ENCODE measurements around the gene TJP1. TPM values are rescaled to one million over a fixed set of nuclear protein-coding genes. Genes with fewer than 3 reads are reported as not detected.

TJP1 gene
- total RNA-seq, 2 donors from 2014 or later, result 131 to 145 TPM

DNA sequence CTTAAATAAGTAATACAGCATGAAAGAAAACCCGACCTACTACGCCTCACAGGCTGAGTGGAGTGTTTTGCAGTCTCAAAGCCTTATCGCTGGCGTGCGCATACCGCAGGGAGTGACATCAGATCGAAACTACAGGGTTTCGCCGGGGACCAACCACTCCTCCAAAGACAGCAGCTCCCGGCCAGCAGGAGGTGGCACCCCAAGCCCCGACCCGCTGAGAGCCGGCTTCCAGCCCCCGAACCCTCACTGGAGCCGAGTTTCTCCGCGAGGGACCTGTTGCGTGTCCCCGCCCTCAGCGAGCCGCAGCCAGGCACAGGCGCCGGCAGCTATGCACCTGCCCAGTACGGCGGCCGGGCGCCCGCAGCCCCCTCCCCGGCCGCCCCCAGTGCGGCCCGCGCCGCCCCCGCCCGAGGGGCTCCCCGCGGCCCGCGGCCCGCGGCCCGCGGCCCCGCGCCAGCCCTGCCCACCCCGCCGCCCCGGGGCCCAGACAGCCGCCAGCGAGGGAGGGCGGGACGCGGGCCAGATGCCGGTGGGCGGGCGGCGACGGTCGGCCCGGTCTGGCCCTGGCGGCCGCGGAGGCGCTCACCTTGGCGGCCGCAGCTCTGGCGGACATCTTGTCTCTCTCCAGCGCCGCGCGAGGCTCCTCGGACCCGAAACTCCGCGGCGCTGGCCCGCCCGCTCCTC is 710 bp downstream of the TJP1 start:
- Histone ChIP-seq H3K9ac (ENCODE audit: extremely low read depth, low read length, poor library complexity, severe bottlenecking) (peak overlapping the region; percentile 96), H3K27ac (ENCODE audit: low read depth, low read length) (peak overlapping the region; percentile 93), H3K27me3 (ENCODE audit: control insufficient read depth, insufficient read depth, low read length, poor library complexity, severe bottlenecking) (no peaks in the 10 kb centered on the region), H3K4me3 (ENCODE audit: low read length) (peak overlapping the region; percentile 96), H3K9me3 (ENCODE audit: control insufficient read depth, low read length) (no peaks in the 10 kb centered on the region), H3K36me3 (ENCODE audit: control insufficient read depth, insufficient read depth, low read length) (no peaks in the 10 kb centered on the region), H3K4me1 (ENCODE audit: control insufficient read depth, insufficient read depth, low read length) (no peaks in the 10 kb centered on the region)
- H3K9me3 Mint-ChIP-seq, result peaks cover 3% of the 10 kb centered on the region
- H3K4me1 Mint-ChIP-seq, result peaks cover 28% of the 10 kb centered on the region
- peak overlapping the region; percentile 82 for H3K4me3 Mint-ChIP-seq
- WGBS, 2 experiments (ENCODE audit: insufficient coverage in 1 of 2, insufficient read length in 1 of 2), result 0 to 2% methylated on average over 11 to 78 of the region's 79 CpGs
- TF ChIP-seq, protein P1, sequence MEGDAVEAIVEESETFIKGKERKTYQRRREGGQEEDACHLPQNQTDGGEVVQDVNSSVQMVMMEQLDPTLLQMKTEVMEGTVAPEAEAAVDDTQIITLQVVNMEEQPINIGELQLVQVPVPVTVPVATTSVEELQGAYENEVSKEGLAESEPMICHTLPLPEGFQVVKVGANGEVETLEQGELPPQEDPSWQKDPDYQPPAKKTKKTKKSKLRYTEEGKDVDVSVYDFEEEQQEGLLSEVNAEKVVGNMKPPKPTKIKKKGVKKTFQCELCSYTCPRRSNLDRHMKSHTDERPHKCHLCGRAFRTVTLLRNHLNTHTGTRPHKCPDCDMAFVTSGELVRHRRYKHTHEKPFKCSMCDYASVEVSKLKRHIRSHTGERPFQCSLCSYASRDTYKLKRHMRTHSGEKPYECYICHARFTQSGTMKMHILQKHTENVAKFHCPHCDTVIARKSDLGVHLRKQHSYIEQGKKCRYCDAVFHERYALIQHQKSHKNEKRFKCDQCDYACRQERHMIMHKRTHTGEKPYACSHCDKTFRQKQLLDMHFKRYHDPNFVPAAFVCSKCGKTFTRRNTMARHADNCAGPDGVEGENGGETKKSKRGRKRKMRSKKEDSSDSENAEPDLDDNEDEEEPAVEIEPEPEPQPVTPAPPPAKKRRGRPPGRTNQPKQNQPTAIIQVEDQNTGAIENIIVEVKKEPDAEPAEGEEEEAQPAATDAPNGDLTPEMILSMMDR (conservative IDR thresholded peaks at IDR 0.05), result peak; percentile 31
- H3K27me3 Mint-ChIP-seq (ENCODE audit: insufficient read depth), result peaks cover 10% of the 10 kb centered on the region
- peak; percentile 93 for DNase-seq
- peaks cover 11% of the 10 kb centered on the region for H3K36me3 Mint-ChIP-seq (ENCODE audit: low read depth)
- peak overlapping the region; percentile 96 for H3K27ac Mint-ChIP-seq

DNA sequence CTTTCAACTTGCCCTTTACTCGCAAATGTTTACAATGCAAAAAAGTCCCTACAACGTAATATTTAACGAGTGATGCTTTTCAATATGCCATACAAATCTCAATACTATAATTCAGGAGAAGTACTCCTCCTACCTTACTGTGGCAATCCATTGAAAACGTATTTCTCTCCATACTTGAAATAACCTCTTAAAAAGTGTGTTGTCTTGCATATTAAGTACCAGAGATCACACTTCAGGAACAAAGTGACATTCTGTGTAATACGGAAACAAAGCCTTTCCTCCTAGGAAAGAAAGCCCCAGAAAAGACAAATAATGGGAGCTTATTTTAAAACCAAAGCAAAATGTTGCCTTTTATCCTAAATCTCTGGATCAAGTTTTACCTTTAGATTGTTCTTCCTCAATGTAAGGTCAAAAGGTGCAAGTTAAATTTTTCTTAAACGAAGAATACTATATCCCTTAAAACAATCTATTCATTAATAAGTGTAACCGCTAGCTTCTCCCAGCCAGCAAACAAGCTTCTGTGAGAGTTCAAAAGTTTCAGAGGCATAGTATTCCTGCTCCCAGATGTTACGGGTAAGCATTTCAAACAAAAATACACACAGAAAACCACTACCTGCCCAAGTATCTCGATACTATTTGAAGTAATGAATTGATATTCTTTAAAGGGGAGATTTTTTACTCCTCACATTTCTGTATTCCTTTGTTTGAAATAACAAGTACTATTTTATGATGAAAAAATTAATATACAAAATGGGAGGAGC is 1.7 kb downstream of the TJP1 start:
- Mint-ChIP-seq H3K4me1 (peaks cover 37% of the 10 kb centered on the region), H3K27me3 (ENCODE audit: insufficient read depth) (peaks cover 10% of the 10 kb centered on the region), H3K9me3 (peaks cover 3% of the 10 kb centered on the region), H3K27ac (peak overlapping the region; percentile 96), H3K4me3 (peak overlapping the region; percentile 82), H3K36me3 (ENCODE audit: low read depth) (peaks cover 11% of the 10 kb centered on the region)
- no peaks in the 10 kb centered on the region for H3K27me3 ChIP-seq (ENCODE audit: control insufficient read depth, insufficient read depth, low read length, poor library complexity, severe bottlenecking)
- H3K27ac ChIP-seq (ENCODE audit: low read depth, low read length), result no peak overlapping the region
- H3K4me1 ChIP-seq (ENCODE audit: control insufficient read depth, insufficient read depth, low read length), result no peaks in the 10 kb centered on the region
- no peaks in the 10 kb centered on the region for H3K9me3 ChIP-seq (ENCODE audit: control insufficient read depth, low read length)
- DNase-seq, result no peak
- H3K4me3 ChIP-seq (ENCODE audit: low read length), result peak overlapping the region; percentile 96
- no peaks in the 10 kb centered on the region for H3K36me3 ChIP-seq (ENCODE audit: control insufficient read depth, insufficient read depth, low read length)
- 18 to 20% methylated on average over 2 to 8 of the region's 9 CpGs for WGBS, 2 experiments (ENCODE audit: insufficient coverage in 1 of 2, insufficient read length in 1 of 2)
- TF ChIP-seq, protein P1 (conservative IDR thresholded peaks at IDR 0.05), result no peak
- H3K9ac ChIP-seq (ENCODE audit: extremely low read depth, low read length, poor library complexity, severe bottlenecking), result peak overlapping the region; percentile 96

DNA sequence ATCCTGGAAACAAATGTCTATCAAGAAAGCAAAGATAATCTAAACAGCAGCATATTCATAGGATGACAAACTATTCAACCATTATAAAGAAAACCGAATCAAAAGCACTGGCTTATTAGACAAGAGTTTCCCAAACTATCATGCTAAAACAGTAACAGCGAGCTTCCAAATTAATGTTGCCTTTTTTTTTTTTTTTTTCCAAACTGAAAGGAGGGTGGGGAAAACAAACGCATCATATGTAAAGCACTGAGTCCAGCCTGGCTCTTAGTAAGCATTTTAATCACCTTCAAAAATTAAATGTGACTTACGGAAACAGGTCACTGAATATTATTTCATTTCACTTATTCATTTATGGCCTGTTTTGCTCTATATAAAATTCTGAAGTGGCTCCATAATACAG is 2.3 kb downstream of the TJP1 start:
- peak overlapping the region; percentile 79 for H3K27ac Mint-ChIP-seq
- no peaks in the 10 kb centered on the region for H3K27me3 ChIP-seq (ENCODE audit: control insufficient read depth, insufficient read depth, low read length, poor library complexity, severe bottlenecking)
- TF ChIP-seq, protein P1 (conservative IDR thresholded peaks at IDR 0.05), result no peak
- 65 to 66% methylated on average over 3 to 4 of the region's 4 CpGs for WGBS, 2 experiments (ENCODE audit: insufficient coverage in 1 of 2, insufficient read length in 1 of 2)
- H3K4me3 ChIP-seq (ENCODE audit: low read length), result peak overlapping the region; percentile 96
- no peak overlapping the region for H3K27ac ChIP-seq (ENCODE audit: low read depth, low read length)
- peak overlapping the region; percentile 82 for H3K4me3 Mint-ChIP-seq
- H3K27me3 Mint-ChIP-seq (ENCODE audit: insufficient read depth), result peaks cover 10% of the 10 kb centered on the region
- H3K4me1 Mint-ChIP-seq, result peaks cover 42% of the 10 kb centered on the region
- no peak for DNase-seq
- H3K9me3 ChIP-seq (ENCODE audit: control insufficient read depth, low read length), result no peaks in the 10 kb centered on the region
- peak overlapping the region; percentile 96 for H3K9ac ChIP-seq (ENCODE audit: extremely low read depth, low read length, poor library complexity, severe bottlenecking)
- H3K36me3 Mint-ChIP-seq (ENCODE audit: low read depth), result peaks cover 11% of the 10 kb centered on the region
- H3K4me1 ChIP-seq (ENCODE audit: control insufficient read depth, insufficient read depth, low read length), result no peaks in the 10 kb centered on the region
- peaks cover 3% of the 10 kb centered on the region for H3K9me3 Mint-ChIP-seq
- H3K36me3 ChIP-seq (ENCODE audit: control insufficient read depth, insufficient read depth, low read length), result no peaks in the 10 kb centered on the region
